ENCODE data around the gene ARPC4.

DNA sequence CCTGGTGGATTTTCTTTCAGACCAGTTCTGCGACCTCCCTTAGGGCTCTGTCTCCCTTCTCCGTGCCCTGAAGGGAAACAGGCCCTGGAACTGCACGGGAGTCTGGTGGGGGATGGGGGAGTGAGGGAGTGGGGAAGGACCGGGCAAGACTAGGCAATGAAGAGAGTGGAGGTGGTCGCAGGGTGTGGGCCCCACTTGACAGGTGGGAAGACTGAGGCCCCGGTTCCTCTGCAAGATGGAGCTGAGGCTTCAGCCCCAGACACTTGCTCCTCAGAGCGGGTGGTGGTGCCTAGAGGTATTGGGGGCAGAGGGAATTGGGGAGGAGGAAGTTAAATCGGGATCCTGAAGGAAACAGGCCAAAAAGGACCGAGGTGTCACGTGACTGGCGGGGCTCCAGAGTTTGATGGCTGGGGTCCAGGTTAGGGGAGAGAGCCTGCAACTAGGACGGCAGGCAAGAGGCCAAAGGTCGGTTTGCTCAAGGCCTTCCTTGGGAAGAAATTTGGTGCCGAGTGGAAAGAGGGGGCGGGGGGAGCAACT lies 22.5 kb upstream of the ARPC4 start:
- TF ChIP-seq CTCF (IDR thresholded peaks at IDR 0.05; ENCODE audit: low read depth, low read length) (no peak), EZH2phosphoT487 (IDR thresholded peaks at IDR 0.05; ENCODE audit: low read depth) (no peak)

Data from OCI-LY3 (cell line).